HG03095 (cell line): ENCODE results near the gene RHBDL1.
A peak's percentile ranks its signal among the peaks of the same experiment; 100 is the strongest.

ENCODE experiments used
- ATAC-seq: cut with Tn5 transposase; IDR thresholded peaks from one replicate; pipeline ENCODE4 v1.9.1; 2021; ENCODE audit warnings: moderate library complexity; ENCODE audit not compliant: unreplicated experiment

Gene RHBDL1

GRCh38 chr16:636206-637080 is 39.0 kb upstream of the RHBDL1 start, which contains the start of gene METTL26:
Gene METTL26, minus strand, starts transcription at chr16:636305. Its CDS starts 15 bp downstream, at chr16:636290.
- ATAC-seq: peak; percentile 61

GRCh38 chr16:637081-638018 is 38.1 kb upstream of the RHBDL1 start:
- ATAC-seq: no peak

GRCh38 chr16:638034-638543 is 37.4 kb upstream of the RHBDL1 start:
- ATAC-seq: no peak

- ATAC-seq: no peak
These were observed 36.6 kb upstream of the RHBDL1 start for GRCh38 chr16:638836-639235.

GRCh38 chr16:640614-641013 is 34.9 kb upstream of the RHBDL1 start:
- ATAC-seq: no peak

GRCh38 chr16:641326-642188 is 33.9 kb upstream of the RHBDL1 start, which contains the start of gene MCRIP2:
Gene MCRIP2, plus strand, starts transcription at chr16:641828. Its CDS starts 164 bp downstream, at chr16:641992.
- ATAC-seq: peak; percentile 43

- ATAC-seq: peak; percentile 17
These were observed 33.1 kb upstream of the RHBDL1 start for GRCh38 chr16:642189-643049.

- no peak for ATAC-seq
These were observed 32.5 kb upstream of the RHBDL1 start for GRCh38 chr16:643050-643368.

GRCh38 chr16:644556-644955 is 30.9 kb upstream of the RHBDL1 start:
- ATAC-seq: no peak

GRCh38 chr16:645852-646678 is 29.4 kb upstream of the RHBDL1 start:
- no peak for ATAC-seq

- ATAC-seq: no peak
These were observed 28.7 kb upstream of the RHBDL1 start for GRCh38 chr16:646679-647172.

GRCh38 chr16:647173-647902 is 28.1 kb upstream of the RHBDL1 start:
- ATAC-seq: no peak

GRCh38 chr16:648071-648780 is 27.2 kb upstream of the RHBDL1 start:
- no peak for ATAC-seq

- peak; percentile 64 for ATAC-seq
These were observed 26.5 kb upstream of the RHBDL1 start, which contains the start of gene WDR90 for GRCh38 chr16:648781-649589. Gene WDR90, plus strand, starts transcription at chr16:649365. Its CDS starts 52 bp downstream, at chr16:649417.

- ATAC-seq: no peak
These were observed 25.8 kb upstream of the RHBDL1 start for GRCh38 chr16:649631-650030.

GRCh38 chr16:651844-652243 is 23.6 kb upstream of the RHBDL1 start:
- ATAC-seq: no peak
